HG03342 (cell line): ENCODE results near the gene MED31.
"Not testable (repeated sequence)": the region's sequence is repeated elsewhere in the genome, so short reads cannot be mapped to it uniquely, and the experiment has no call there.

ENCODE experiments used
- ATAC-seq: cut with Tn5 transposase; IDR thresholded peaks from one replicate; pipeline ENCODE4 v1.9.1; 2021; ENCODE audit warnings: mild to moderate bottlenecking, moderate library complexity; ENCODE audit not compliant: unreplicated experiment

Gene MED31

DNA sequence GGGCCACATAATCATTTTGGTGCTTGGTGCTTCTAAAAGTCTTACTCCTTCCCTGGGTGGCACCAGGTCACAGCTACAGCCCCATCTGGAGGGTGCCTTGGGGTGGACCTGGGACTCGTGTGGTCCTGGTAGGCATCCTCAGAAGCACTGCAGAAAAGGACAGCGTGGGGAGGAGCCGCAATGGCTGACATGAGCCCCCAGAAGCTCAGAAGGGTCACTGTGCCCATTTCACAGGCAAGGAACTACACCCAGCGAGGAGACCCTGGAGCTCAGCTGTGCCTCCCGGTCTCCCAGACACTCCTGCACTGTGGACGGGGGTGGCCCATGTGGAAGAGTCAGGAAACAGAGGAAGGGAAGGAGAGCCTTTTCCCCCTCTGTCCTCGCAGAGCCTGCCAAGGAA is 26.5 kb upstream of the MED31 start:
- no peak for ATAC-seq

GRCh38 chr17:6677158-6677831 is 25.9 kb upstream of the MED31 start:
- ATAC-seq: no peak

DNA sequence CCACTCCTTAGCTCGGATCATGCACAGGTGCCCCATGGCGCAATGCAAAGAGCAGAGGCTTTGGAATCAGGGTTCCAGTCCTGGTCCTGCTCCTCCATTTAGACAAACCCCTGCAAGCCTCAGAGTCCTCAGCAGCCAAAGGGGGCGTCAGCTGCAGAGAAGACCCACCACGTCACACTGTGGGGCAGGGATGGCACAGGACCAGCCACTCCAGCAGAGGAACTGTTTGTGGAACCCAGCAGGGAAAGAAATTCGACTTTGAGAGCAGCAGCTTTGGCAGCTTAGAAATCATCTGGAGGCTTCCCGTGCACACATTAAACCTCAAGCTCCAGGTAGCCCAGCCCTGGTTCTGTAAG is 25.4 kb upstream of the MED31 start:
- no peak for ATAC-seq

- no peak for ATAC-seq
Measured at GRCh38 chr17:6675201-6675825, 23.9 kb upstream of the MED31 start.

GRCh38 chr17:6674586-6674985 is 23.2 kb upstream of the MED31 start:
- no peak for ATAC-seq

GRCh38 chr17:6671431-6671830 is 20.0 kb upstream of the MED31 start:
- ATAC-seq: no peak

GRCh38 chr17:6670999-6671398 is 19.6 kb upstream of the MED31 start:
- no peak for ATAC-seq

GRCh38 chr17:6670571-6670970 is 19.2 kb upstream of the MED31 start:
- no peak for ATAC-seq

GRCh38 chr17:6669479-6670212 is 18.2 kb upstream of the MED31 start:
- ATAC-seq: no peak

DNA sequence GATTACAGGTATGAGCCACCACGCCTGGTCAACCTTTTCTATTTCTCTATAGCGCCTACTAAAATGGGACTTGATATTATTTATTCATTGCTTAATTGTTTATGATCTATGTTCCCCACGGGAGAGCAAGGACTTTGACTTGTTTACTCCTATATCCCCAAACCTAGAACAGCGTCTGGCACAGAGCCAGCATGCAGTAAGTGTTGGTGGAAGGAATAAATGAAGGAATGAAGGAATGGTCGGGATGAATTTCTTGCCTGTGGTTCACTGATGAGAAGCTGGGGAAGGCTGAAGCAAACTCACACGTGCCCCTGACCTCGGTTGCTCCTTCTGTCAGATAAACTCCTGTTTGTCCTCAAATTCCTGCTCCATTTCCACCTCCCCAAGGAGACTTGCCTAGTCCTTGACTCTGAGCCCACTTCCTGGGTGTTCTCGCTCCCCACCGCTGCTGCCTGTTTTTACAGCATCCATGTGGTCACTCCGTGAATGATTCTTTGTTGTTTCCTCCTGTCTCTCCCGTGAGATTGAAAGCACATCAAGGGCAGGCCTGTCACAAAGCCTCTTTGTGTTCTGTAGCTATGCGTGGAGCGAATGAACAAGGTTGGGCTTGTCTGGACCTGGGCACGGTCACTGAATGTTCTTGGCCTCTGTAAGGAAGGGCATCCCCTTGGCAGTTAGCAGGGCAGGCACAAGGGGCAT is 17.5 kb upstream of the MED31 start:
- ATAC-seq: no peak

GRCh38 chr17:6668219-6668618 is 16.8 kb upstream of the MED31 start:
- ATAC-seq: no peak

GRCh38 chr17:6667516-6667915 is 16.1 kb upstream of the MED31 start:
- ATAC-seq: no peak

DNA sequence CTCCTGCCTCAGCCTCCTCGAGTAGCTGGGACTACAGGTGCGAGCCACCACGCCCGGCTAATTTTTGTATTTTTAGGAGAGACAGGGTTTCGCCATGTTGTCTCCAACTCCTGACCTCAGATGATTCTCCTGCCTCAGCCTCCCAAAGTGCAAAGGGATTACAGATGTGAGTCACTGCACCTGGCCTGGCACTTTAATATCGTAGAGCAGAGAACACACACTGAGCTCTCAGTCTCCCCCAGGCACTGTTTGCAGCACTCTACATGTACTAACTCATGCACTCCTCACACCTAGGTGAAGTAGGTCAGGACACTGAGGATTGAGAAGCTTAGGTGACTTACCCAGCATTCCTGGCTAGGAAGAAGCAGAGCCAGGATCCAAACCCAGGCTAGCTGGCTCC is 15.2 kb upstream of the MED31 start:
- no peak for ATAC-seq

DNA sequence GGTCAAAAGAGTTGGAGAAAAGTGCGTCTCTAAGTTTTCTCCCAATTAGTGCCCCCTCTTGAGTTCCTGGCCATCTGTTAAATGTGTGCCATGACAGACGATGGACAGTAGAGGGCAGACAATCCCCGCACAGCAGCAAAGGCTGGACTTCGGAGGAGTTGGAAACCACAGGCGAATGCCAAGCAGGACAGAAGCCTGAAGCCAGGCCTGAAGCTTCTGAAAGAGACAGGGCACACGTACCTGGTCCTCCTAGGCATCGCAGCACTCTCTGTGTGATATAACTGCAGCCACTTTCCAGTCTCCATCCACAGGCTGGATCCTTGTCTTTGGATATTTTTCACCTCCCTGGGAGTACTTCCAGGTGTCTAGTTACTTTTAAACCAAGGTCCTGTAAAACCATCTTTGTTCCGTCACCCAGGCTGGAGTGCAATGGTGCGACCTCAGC is 14.7 kb upstream of the MED31 start:
- no peak for ATAC-seq

GRCh38 chr17:6663200-6663599 is 11.8 kb upstream of the MED31 start:
- not testable (repeated sequence) for ATAC-seq

DNA sequence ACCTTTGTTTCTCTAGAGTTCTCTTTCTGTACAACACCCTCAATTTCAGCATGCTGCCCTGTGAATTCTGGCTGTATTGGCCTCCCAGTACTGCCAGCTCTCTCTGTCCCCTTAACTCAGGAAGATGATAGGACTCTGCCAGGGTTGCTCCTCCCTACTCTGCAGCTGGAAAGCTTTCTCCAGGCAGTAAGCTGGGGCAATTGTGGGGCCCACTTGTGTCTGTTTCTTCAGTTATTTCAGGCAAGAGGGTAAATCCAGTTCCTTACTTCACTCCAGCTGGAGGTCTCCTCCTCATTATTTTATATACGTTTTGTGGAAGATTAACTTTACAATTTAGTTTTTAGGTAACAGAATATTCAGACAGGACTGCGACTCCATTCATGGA is 10.1 kb upstream of the MED31 start:
- no peak for ATAC-seq

DNA sequence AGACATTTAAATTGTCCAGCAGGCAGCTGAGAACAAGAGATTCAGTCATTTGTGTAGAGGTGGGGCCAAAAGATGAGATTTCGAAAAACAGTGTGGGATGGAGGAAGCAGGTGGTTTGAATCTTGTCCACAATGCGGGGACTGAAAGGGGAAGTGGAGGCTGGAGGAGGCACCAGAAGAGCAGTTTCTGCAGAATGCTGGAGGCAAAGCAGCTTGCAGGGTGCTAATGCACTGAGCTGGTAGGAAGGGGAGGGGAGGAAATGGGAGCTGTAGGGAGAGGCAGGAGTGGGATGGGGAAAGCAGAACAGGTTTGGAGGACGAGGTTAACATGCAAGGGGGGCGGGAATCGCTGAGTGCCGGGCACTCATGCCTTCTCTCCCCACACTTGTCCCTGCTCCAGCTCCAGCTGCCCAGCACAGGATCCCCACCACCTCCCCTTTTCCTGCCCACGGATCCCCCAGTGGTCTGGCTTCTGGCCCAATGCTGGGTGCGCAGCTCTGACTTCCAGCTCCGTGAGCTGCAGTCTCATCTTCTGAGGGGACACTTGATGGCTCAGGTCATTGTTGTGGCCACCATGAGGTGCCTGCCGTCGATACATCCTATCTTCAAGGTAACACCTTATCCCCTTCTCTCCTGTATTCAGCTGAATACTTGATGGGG is 9.5 kb upstream of the MED31 start:
- peak; percentile 45 for ATAC-seq

DNA sequence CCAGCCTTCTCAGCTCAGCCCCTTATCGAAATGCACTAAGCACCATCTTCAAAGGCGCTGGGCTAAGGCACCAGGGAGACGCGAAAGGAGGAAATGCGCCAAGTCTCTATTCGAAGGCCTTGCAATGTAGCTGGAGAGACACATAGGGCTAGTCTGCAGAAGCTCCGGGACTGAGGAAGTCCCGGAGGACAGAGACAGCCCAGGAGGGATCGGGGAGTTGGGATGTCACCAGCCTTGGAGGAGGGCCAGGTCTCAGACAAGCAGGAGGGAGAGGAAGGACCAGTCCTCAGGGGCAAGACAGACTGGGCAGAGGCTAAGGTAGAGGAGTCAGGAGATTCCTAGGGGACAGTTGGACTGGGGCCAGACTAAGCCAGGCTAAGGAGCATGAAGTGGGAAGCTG is 8.7 kb upstream of the MED31 start:
- ATAC-seq: no peak

GRCh38 chr17:6658411-6658810 is 7.0 kb upstream of the MED31 start:
- ATAC-seq: not testable (repeated sequence)

GRCh38 chr17:6657633-6658287 is 6.4 kb upstream of the MED31 start:
- ATAC-seq: no peak
